Testis (tissue), 3 donors: ENCODE data around the gene SART3. TPM values are rescaled to one million over a fixed set of nuclear protein-coding genes. Genes with fewer than 3 reads are reported as not detected.

Experiments
- DNase-seq: peaks from one replicate; pipeline ENCODE4 v3.0.0-alpha.2; 2019
- H3K27ac ChIP-seq, 2 donors: fragments of 200-600 bp; sonication (generic); one replicate each; pipeline ENCODE4 v1.5.1; 2019
- H3K27me3 ChIP-seq: fragments of 200-600 bp; sonication (generic); one replicate; pipeline ENCODE4 v1.5.1; 2019
- H3K36me3 ChIP-seq: fragments of 200-600 bp; sonication (generic); one replicate; pipeline ENCODE4 v1.5.1; 2017; ENCODE audit warnings: low read depth; ENCODE audit errors: missing control alignments
- H3K4me1 ChIP-seq: fragments of 200-600 bp; sonication (generic); one replicate; pipeline ENCODE4 v1.5.1; 2019
- H3K4me3 ChIP-seq, 2 donors: fragments of 200-600 bp; sonication (generic); one replicate each; pipeline ENCODE4 v1.5.1; 2017 to 2019
- H3K9me3 ChIP-seq: fragments of 200-600 bp; sonication (generic); one replicate; pipeline ENCODE4 v1.5.1; 2017
- POLR2A ChIP-seq: fragments of 450-650 bp; IDR thresholded peaks from one replicate; pipeline ENCODE4 v1.6.1; 2017; ENCODE audit warnings: antibody characterized with exemption, mild to moderate bottlenecking, moderate library complexity
- WGBS, 2 donors: methylation state at CpG; one replicate each; pipeline ENCODE4 v1.1.5; 2018; 5-methylcytosine and 5-hydroxymethylcytosine counted together
- intact Hi-C: fragments of 100-400 bp; cut with DNase I; formaldehyde crosslinking; loops from one replicate; pipeline ENCODE4 v1.15.1; 2023; ENCODE audit warnings: low total_unique reads
- polyA plus RNA-seq: library from polyadenylated mRNA; stranded (reverse); fragments of 350-450 nt; fragmentation: Illumina TruSeq; extraction: RNeasy Lipid Tissue Mini Kit (QIAGEN cat#74804); gene quantifications from one replicate; pipeline ENCODE4 v1.2.3, GENCODE V29; 2014; ENCODE audit warnings: low read depth, low replicate concordance; ENCODE audit not compliant: insufficient read depth
- total RNA-seq, 2 donors: library from RNA; depleted of rRNA; stranded (reverse); fragments of >200 nt; gene quantifications; one replicate each; pipeline ENCODE4 v1.2.3, GENCODE V29; 2016
- TF ChIP-seq, protein P1 (sequence below), 3 experiments: fragments of 450-650 bp in 2 of 3; fragments of 200-600 bp in 1 of 3; sonication (generic) in 1 of 3; IDR thresholded peaks; one replicate each; pipeline ENCODE4 v1.5.1; 2016 to 2019; ENCODE audit warnings: antibody characterized with exemption in 3 of 3, mild to moderate bottlenecking in 2 of 3, moderate library complexity in 1 of 3

SART3 gene
- total and polyA plus RNA-seq, 3 donors from 2014 or later: 48.6 to 116 (median 115) TPM

GRCh38 chr12:108589028-108589839 lies 28.3 kb upstream of the SART3 start:
- Histone ChIP-seq H3K4me3 (no peak overlapping the region), H3K27me3 (no peaks in the 10 kb centered on the region), H3K27ac (no peak overlapping the region), H3K4me1 (peaks cover 5% of the 10 kb centered on the region), H3K9me3 (no peaks in the 10 kb centered on the region), H3K36me3 (no peaks in the 10 kb centered on the region)
- no peak for DNase-seq
- TF ChIP-seq, protein P1, sequence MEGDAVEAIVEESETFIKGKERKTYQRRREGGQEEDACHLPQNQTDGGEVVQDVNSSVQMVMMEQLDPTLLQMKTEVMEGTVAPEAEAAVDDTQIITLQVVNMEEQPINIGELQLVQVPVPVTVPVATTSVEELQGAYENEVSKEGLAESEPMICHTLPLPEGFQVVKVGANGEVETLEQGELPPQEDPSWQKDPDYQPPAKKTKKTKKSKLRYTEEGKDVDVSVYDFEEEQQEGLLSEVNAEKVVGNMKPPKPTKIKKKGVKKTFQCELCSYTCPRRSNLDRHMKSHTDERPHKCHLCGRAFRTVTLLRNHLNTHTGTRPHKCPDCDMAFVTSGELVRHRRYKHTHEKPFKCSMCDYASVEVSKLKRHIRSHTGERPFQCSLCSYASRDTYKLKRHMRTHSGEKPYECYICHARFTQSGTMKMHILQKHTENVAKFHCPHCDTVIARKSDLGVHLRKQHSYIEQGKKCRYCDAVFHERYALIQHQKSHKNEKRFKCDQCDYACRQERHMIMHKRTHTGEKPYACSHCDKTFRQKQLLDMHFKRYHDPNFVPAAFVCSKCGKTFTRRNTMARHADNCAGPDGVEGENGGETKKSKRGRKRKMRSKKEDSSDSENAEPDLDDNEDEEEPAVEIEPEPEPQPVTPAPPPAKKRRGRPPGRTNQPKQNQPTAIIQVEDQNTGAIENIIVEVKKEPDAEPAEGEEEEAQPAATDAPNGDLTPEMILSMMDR (IDR thresholded peaks at IDR 0.05): no peak
- no peak for TF ChIP-seq POLR2A
- WGBS, 2 donors: 30 to 43% methylated on average over 9 to 15 of the region's 15 CpGs
- intact Hi-C loops: no loop called here

DNA sequence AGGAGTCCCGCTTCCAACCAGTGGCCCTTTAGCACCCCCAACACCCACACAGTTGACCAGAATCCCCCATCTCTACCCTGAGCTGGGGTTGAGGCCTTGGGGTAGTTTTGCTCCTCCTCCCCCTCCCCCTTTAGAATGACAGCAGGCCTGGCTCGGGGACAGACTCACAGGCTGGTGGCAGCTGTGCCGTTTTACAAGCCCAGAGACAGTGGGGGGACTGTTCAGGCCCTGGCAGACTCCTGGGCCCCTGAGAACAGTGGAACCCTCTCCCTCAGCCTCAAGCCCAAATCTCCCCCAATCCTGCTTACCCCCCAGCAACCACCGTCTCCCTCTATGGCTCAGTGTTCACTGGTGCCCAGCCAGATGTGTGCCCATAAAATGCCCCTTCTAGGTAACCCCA lies 26.9 kb upstream of the SART3 start:
- no peak overlapping the region for H3K27ac ChIP-seq
- peaks cover 8% of the 10 kb centered on the region for H3K4me1 ChIP-seq
- DNase-seq: no peak
- TF ChIP-seq, protein P1 (IDR thresholded peaks at IDR 0.05): no peak
- TF ChIP-seq POLR2A: no peak
- no peaks in the 10 kb centered on the region for H3K36me3 ChIP-seq
- 67 to 85% methylated on average over 4 of the region's 4 CpGs for WGBS, 2 donors
- intact Hi-C loops: no loop called here
- no peaks in the 10 kb centered on the region for H3K9me3 ChIP-seq
- no peaks in the 10 kb centered on the region for H3K27me3 ChIP-seq
- H3K4me3 ChIP-seq: no peak overlapping the region

GRCh38 chr12:108586306-108586705 lies 25.3 kb upstream of the SART3 start:
- DNase-seq: no peak
- H3K27ac ChIP-seq: no peak overlapping the region
- H3K4me1 ChIP-seq: peaks cover 11% of the 10 kb centered on the region
- WGBS, 2 donors: 92 to 98% methylated on average over 11 of the region's 11 CpGs
- H3K4me3 ChIP-seq: no peak overlapping the region
- no peaks in the 10 kb centered on the region for H3K36me3 ChIP-seq
- no peak for TF ChIP-seq POLR2A
- TF ChIP-seq, protein P1 (IDR thresholded peaks at IDR 0.05): no peak
- H3K27me3 ChIP-seq: no peaks in the 10 kb centered on the region
- intact Hi-C loops: no loop called here
- no peaks in the 10 kb centered on the region for H3K9me3 ChIP-seq

GRCh38 chr12:108585864-108586263 lies 24.9 kb upstream of the SART3 start:
- DNase-seq: no peak
- H3K27me3 ChIP-seq: no peaks in the 10 kb centered on the region
- TF ChIP-seq, protein P1 (IDR thresholded peaks at IDR 0.05): no peak
- no peak for TF ChIP-seq POLR2A
- no peak overlapping the region for H3K27ac ChIP-seq
- no peak overlapping the region for H3K4me3 ChIP-seq
- intact Hi-C loops: no loop called here
- H3K36me3 ChIP-seq: no peaks in the 10 kb centered on the region
- 77 to 83% methylated on average over 4 of the region's 4 CpGs for WGBS, 2 donors
- peaks cover 15% of the 10 kb centered on the region for H3K4me1 ChIP-seq
- H3K9me3 ChIP-seq: no peaks in the 10 kb centered on the region
